Ramos (cell line): Measurements from ENCODE around the gene GJB2.
"Not testable (repeated sequence)": the region's sequence is repeated elsewhere in the genome, so short reads cannot be mapped to it uniquely, and the experiment has no call there.

Source experiments
- in situ Hi-C: fragments of 300-500 bp; cut with MboI; formaldehyde crosslinking; loops from one replicate; pipeline ENCODE4 v1.14.3; 2022; ENCODE audit warnings: low sequenced_read_pairs; ENCODE audit not compliant: unreplicated experiment

The GJB2 gene

DNA sequence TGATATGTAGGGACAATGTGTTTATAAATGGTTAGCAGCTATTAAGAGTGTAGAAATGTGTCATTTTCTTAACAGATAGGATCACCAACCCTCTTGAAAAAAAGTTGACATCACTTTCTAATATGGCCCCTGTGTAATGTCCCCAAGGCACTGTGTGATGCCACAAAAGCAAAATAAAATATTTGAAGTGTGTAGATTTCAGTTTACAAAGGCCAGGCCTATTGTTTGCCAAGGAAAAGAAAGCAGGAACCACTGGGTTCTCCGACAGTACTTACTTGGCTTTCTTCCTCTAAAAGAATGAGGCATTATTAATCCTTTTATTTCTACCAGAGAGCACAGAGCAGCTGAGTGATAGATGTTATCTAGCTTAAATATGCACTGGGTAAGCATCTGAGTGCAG, 21.4 kb downstream of the GJB2 start:
- in situ Hi-C loops, result no loop called here

DNA sequence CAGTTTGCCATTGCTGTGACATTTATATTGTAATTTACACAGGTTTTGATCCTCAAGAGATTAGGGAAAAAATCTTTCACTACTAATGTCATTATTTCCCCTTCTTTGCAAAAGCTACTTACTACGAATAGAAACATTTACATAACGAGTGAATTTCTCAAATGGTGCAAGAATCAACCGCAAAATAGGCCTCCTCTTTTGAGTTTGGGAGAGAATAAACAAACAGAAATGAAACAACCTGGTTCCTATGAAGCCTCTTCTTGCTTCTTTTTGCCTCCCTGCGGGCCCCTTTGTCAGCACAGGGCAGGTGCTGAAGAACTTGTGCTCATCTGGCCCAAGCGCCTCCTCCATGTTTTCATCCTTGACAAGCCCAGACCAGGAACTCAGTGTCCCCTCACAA, 21.8 kb downstream of the GJB2 start:
- in situ Hi-C loops, result no loop called here

DNA sequence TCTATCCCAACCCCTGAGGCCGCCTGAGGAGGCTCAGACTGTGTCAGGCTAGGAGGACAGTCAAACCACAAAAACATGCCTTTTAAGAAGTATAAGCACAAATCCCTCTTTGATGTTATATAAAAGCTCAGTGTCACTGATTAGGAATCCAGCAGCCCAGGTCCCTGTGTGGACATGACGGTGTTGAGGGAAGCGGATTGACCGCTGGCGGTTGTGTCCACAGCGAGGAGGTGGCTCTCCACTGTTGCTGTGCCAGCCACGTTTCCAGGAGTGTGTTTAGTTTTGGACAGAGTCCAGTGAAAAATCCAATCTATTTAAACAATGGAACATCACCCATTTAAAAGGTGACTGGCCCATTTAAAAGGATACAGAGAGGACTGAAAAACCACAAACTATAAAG, 24.3 kb downstream of the GJB2 start:
- in situ Hi-C loops, result no loop called here

DNA sequence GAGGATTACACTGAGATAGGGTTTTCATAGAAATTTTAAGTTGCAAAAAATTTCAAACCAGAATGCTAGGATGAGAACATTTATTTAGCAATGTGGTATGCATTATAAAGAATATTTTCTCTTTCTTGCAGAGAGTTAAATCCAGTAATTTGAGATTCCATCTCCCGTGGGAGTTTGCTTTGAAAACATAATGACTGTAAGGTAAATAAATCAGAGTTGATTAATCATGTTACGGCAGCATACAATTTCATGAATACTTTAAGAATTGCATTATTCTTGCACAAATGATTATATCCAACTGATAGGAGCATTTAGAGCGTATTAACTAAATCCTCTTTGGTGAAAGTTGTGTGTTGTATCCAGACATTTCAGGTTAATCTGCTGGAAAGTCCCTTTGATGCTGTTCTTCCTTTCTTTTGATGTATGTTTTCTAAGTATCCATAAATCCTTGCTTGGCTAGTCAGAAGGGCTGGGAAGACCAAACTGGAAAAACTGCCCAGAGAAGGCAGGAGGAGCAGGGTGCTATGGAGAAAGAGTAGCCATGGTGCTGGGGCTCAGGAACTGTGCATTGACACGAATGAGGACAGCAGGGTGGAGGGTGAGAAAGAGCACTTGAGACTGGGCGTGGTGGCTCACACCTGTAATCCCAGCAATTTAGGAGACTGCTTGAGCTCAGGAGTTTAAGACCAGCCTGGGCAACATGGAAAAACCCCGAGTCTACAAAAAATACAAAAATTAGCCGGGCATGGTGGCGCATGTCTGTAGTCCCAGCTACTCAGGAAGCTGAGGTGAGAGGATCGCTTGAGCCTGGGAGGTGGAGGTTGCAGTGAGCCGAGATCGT, 27.1 kb downstream of the GJB2 start:
- in situ Hi-C loops, result no loop called here

DNA sequence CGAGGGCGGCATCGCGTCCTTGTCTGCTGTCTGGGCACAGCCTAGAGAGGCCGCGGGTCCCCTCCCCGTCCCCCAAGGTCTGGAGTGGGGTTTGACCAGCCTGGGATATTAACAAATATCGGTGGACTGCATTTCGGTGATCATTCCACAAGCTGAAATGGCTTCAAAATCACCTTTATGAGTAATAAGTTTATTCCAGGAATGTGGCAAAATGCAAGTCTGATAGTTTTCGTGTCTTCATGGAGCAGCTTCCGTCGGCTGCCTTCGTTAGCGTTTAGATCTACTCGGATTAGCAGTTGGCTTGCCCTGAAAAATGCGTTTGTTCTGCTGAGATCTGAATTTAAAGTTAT, 30.8 kb downstream of the GJB2 start:
- in situ Hi-C loops, result no loop called here

DNA sequence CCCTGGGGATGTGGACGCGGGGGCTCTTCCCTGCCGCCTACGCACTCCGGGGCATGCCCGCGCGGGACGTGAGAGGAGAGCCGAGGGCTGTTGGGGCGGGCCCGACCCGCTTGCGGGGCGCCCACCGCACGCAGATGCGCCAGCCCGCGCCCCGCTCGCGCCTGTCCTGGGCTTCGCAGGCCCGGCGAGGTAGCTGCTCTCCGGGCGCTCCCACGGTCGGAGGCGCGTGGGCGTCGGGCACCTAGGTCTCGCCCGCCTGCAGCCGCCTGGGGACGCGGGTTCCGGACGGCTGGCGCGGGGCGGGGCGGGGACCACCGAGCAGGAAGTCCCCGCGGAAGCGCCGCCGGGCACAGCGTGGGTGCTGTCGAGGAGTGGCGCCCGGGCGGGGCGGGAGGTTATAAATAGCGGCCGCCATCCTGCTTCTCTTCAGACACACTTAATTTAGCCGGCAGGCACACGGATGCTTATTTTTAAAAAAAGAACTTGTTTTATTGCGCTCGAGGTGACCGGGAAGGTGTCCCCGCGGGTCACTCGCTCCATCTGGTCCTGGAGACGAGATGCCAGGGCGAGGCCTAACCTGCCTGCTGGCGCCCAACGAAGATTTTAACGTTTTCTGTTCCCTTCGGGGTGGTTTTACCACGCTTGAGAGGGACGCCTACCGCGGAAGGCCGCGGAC, 31.3 kb downstream of the GJB2 start:
- in situ Hi-C loops, result no loop called here

DNA sequence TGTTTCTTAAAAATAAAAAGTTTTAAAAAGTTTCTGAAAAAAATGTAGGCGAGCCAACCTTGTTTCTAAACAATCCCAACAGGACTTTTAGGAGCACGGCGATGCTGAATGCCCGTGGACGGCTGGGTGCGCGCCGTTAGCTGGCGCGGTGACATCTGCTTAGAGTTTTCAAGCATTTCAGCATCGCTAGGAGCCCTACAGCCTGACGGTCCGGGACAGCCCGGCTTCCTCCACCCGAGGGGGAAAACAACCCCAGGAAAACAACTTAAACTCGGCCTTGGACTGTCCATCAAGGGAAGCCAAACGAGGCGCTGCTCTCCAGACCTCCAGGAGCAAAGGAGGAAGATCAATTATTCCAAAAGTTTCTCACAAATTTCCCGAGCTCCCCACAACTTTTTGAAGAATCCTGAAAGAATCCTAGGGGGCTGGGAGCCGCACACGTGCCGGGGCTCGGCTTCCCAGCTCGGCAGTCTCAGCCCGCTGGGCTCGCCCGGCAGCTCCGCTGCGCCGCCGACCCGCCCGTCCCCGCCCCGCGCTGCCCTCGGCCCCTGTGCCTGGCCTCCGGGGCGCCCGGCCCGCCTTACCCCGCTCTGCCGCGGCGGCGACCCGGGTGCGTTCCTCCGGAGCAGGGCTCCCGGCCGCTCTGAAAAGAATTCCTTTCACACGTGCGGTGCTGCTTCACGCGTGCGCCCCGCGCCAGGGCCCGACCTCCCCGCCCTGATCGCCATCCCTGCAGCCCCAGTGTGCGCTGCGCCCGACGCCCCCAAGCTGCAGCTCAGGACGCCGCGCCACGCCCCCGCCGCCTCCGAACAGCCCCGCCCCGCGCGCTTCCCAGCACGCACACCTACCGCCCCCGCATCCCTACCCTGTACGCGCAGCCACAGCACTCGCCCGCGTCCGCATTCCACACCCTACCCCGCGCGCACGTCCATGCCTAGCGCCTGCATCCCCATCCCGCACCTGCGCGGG, 32.1 kb downstream of the GJB2 start, which contains the start of gene GJA3:
GJA3 (minus strand) TSS at position 747 of the 969 bp plus-strand sequence. CDS start 17,764 bp downstream, outside the sequence.
- in situ Hi-C loops, result no loop called here

DNA sequence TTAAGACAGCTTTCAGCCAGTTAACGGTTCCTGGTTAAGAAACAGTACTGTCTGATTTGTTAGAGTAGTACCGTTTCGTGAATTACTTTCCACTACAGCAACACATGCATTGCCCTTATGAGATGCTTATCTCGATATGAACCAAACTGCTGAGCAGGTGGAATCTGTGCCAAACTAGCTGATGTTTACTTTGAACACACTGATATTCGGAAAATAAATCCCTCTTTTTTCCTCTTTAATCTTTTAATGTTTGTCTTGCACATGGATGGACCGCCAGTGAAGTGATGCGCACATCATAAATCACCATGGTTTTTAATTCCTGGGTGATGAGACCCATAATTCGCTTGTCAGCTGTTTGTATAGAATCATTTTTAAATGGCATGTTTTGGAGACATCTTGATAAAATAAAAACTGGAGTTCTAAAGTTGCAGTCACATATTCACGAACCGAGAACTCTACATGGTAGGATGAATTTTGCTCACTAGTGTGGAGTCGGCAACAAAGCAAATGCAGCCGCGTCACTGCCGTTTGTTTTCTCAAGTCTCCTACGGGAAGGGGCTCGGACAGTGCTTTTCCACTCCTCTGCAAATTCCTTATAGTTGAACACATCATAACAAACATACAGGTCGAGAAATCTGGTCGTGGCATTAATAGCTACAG, 33.0 kb downstream of the GJB2 start:
- in situ Hi-C loops, result no loop called here

DNA sequence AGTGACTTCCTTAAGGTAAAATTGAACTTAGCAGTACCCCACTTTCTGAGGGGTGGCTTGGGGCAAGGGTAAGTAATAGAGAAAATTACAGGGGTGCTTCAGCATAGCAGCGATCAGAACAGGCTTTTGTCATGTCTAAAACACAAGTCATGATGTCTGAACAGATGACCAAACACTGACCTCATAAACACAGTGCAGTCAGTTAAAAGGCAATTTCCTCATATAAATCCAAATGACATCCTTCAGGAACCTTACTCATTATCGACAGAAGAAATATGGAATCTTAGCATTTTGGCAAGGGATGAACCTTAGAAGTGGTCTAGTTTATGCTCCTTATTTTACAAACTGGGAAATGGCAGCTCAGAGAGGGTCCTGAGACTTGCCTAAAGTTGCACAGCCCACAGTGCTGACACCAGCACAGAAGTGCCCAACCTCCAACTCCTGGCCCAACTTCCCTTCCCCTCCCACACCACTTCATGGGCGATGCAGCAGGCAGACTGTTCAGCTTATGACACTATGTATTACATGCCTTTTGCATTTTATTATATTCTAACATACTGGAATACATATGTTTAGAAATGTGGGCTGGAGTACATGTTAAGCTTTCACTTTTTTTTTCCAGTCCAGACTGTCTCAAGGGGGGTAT, 35.5 kb downstream of the GJB2 start:
- in situ Hi-C loops, result no loop called here

DNA sequence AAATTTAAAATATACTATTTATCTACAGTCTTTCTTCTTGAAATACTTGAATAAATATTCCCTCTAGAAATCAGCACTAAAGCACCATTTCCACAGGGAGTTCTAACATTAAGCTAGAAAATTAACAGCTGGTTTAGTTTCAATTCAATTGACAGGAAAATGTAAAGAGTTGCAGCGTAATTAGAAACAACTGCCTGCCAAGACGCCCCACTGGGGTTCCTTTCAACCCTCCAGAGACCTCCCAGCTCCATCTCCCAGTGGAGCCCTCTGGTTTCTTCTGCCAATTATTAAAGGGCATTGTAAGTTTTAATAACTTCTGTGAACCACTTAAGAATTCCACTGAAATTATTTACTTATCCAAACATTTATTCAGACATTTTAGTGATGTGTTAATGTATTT, 36.0 kb downstream of the GJB2 start:
- in situ Hi-C loops, result no loop called here

DNA sequence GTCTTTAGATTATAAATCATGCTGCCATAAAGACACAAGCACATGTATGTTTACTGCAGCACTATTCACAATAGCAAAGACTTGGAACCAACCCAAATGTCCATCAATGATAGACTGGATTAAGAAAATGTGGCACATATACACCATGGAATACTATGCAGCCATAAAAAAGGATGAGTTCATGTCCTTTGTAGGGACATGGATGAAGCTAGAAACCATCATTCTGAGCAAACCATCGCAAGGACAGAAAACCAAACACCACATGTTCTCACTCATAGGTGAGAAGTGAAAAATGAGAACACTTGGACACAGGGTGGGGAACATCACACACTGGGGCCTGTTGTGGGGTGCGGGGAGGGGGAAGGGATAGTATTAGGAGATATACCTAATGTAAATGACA, 39.4 kb downstream of the GJB2 start:
- in situ Hi-C loops, result not testable (repeated sequence)

DNA sequence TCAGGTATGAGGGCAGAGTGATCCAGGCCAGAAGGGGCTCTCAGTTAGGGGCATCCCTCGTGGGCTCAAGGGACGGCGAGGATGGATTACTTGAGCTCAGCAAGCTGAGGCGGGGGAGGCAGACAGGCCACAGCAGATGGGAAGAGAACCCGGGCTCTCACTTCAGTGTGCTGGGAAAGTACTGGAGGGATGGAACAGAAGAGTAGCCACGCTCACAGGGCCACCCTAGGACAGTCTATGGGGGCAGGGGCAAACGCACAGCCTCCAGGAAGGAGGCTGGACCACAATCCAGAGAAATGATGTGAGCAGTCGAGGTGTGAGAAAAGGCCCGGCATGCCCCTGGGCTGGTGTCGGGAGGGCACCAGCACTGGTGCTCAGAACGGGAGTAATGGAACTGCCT, 41.1 kb downstream of the GJB2 start:
- in situ Hi-C loops, result no loop called here

DNA sequence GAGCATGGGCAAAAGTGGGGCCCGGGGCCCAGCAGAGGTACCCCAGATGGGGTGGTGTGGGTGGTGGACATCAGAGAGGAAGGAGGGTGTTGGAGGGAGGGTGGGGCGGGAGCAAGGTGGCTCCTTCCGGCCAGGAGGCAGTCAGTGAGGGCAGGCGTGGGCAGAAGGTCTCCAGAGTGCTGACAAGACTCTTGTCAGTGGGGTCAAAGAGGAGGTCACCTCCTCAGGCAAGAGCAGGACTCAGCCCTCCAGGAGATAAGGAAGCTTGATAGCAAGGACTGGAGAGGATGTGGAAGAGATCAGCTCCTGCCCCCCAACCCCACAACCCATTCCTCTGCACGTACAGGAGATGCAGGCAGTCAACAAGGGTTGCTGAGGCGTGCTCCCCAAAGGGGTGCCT, 41.7 kb downstream of the GJB2 start:
- in situ Hi-C loops, result no loop called here

DNA sequence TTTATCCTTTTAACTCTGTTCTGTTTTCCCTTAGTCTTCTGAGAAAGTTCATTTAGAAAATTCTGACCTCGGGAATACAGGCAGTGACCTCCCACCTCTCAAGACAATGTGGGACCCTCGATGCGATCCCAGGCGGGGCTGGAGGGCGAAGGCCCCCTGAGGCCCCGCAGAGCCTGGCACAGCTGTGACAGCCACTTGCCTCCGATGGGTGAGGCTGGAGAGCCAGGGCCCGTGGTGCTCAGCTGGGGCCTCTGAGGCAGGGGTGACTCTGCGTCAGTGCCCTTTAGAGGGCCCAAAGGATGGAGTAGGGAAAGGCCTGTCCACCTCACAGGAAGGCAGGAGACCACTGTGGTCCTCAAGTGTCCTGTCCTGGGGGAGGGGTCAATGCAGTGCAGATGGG, 42.2 kb downstream of the GJB2 start:
- in situ Hi-C loops, result no loop called here

DNA sequence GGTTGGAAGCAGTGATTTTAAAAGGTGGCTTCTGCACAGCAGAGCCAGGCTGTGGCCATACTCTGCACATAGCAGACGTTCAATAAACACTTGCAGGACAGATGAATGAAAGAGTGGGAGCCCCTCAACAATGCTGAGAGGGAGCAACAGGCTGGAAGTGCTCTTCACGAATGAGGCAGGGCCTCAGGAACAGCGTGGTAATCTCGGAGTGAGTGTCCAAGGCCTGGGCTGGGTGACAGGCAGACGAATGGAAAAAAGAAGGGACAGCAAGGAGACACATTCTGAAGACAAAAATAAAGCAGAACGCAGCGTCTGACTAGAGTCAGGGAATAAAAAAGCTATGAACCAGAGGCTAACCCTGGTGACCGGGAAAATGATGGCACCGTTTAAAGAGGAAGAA, 43.0 kb downstream of the GJB2 start:
- in situ Hi-C loops, result no loop called here

DNA sequence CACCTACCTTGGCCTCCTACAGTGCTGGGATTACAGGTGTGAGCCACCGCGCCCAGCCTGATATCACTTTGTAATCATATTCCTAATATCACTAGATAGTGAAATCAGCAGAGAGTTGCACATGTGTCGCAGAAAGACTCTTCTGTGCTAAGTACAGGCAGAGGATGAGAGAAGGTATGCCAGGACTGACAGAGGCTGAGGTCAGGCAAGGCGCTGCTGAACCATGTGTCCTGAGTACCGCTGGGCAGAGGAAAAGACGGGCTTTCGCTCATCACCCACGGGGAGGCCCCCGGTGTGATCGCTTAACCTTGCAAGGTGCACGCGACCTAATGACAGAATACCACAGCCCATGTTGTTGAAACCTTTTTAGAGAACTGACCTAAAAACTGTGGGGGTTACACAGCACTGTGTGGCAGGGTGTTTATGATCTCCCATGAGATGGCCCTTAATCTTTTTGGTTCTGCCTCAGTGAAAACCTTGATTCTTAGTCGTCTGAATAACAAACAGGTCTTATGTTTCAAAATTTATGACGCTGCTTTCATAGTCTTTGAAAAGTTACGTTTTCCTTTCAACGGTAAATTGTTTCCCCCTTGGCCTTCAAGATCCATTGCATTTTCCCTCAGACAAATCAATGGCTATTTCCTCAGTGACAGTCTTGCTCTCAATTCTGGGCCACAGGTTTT, 44.1 kb downstream of the GJB2 start:
- in situ Hi-C loops, result no loop called here

DNA sequence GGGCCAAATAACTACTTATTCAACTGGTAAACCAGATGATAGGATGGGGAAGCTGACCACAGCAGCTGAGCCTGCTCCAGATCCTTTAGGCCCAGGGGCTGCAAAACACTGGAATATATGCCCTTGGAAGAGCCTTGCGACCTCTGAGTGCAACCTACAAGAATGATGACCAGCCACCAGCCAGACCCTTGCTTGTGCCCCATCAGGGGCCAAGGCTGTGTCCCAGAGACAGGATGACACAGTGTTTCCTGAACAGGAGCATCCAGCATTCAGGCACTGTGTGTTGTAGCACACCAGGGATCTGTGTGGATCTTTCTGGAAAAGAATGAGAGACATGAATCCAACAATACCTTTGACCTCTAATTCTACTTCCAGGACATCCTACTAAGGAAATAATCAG, 46.4 kb downstream of the GJB2 start:
- in situ Hi-C loops, result no loop called here

DNA sequence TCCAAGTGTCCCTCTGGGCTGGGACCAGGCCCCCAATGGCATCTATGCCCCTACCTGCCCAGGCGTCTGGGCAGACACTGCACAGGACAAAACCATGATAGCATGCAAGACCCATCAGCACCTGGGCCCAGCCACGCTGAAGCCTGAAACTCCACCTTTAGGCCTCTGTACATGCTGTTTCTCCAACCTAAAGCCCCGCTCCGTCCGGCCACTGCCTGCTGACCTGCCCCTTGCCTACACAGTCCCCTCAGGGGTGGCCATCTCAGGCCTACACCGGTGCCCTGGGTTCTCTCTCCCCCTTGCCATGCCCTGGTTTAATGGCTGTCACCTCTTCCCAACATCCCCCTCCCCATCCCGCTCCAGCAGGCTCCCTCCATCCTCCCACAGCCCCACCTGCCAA, 47.2 kb downstream of the GJB2 start:
- in situ Hi-C loops, result no loop called here

DNA sequence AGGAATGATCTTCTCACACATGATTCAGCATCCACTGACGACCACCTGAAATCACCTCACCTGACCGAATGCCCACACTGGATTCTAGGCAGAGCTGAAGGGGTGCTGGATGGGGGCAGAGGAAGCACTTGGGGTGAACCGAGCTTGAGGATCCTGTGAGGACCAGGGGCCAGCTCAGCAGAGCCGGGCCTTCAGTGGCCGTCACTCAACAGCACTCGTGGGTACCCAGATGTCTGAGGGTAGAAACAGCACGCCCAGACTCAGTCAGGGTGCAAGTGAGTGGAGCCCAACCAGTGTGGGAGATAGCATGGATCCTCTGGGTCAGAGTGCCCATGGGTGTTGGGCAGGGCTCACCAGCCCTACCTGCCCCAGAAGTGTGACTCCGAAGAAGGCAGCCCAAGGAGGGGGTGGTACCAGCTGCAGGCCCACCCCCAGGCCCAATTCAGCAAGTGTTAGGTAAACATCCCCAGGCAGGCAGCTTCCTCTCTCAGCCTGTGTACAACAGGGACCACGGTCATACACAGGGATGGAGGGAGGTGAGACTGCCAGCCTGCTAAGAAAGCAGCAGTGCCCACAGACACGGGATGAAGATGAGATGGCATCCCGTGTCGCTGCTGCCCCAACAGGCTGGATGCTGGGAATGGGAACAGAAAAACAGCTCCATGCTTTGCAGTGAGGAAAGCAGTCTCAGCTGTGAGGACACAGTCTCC, 48.4 kb downstream of the GJB2 start:
- in situ Hi-C loops, result no loop called here
